Measurements from ENCODE around the gene AHNAK2.

DNA sequence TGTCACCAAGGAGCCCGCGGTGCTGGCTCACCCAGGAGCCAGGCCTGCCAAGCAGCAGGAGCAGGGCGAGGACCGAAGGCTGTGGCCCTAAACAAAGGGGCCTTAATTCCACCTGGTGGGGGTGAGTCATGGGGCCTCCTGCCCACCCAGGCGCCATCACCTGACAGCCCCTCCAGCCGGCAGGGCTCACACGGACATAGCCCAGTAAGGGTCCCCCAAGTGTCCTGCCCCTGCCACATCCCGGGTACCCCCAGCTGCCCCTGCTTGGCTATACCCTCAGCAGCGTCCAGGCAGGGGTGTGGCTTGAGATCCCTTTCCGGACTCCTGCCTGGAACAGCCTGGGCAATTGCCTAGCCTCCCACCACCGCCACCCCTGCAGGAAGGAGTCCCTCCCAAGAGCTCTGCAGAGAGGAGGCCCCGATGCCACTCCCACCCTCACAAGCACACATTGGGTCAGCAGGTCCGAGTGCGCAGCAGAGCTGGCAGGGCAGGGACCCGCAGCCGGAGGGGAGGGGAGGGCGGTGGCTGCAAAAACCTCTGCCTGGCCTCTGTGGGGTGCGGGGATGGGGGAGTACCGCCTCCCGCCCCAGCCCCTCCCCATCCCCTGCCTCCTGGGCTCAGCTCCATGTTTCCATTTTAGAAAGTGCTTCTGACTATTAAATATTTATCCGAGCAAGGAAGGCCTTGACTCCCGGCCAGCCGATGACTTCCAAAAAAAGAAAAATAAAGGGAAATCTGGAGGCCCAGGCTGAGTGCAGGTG lies 4.6 kb downstream of the AHNAK2 start:
- TF ChIP-seq OVOL3 (tag by site-specific recombination; IDR thresholded peaks at IDR 0.05): no peak
- TF ChIP-seq, protein P1, sequence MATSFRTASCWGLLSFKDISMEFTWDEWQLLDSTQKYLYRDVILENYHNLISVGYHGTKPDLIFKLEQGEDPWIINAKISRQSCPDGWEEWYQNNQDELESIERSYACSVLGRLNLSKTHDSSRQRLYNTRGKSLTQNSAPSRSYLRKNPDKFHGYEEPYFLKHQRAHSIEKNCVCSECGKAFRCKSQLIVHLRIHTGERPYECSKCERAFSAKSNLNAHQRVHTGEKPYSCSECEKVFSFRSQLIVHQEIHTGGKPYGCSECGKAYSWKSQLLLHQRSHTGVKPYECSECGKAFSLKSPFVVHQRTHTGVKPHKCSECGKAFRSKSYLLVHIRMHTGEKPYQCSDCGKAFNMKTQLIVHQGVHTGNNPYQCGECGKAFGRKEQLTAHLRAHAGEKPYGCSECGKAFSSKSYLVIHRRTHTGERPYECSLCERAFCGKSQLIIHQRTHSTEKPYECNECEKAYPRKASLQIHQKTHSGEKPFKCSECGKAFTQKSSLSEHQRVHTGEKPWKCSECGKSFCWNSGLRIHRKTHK (tag by site-specific recombination; IDR thresholded peaks at IDR 0.05): no peak
- no peak for TF ChIP-seq ZNF174 (tag by site-specific recombination; IDR thresholded peaks at IDR 0.05)
- TF ChIP-seq, protein P2, sequence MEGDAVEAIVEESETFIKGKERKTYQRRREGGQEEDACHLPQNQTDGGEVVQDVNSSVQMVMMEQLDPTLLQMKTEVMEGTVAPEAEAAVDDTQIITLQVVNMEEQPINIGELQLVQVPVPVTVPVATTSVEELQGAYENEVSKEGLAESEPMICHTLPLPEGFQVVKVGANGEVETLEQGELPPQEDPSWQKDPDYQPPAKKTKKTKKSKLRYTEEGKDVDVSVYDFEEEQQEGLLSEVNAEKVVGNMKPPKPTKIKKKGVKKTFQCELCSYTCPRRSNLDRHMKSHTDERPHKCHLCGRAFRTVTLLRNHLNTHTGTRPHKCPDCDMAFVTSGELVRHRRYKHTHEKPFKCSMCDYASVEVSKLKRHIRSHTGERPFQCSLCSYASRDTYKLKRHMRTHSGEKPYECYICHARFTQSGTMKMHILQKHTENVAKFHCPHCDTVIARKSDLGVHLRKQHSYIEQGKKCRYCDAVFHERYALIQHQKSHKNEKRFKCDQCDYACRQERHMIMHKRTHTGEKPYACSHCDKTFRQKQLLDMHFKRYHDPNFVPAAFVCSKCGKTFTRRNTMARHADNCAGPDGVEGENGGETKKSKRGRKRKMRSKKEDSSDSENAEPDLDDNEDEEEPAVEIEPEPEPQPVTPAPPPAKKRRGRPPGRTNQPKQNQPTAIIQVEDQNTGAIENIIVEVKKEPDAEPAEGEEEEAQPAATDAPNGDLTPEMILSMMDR (tag by site-specific recombination; IDR thresholded peaks at IDR 0.05): no peak
- no peak for TF ChIP-seq ZNF202 (tag by site-specific recombination; IDR thresholded peaks at IDR 0.05; ENCODE audit: borderline replicate concordance)
- no peak for TF ChIP-seq ZNF274 (IDR thresholded peaks at IDR 0.05; ENCODE audit: low read length)
- TF ChIP-seq ZNF274 (tag by site-specific recombination; IDR thresholded peaks at IDR 0.05; ENCODE audit: borderline replicate concordance): no peak
- no peak for TF ChIP-seq ZBTB17 (tag by site-specific recombination; IDR thresholded peaks at IDR 0.05)
- TF ChIP-seq, protein P3, sequence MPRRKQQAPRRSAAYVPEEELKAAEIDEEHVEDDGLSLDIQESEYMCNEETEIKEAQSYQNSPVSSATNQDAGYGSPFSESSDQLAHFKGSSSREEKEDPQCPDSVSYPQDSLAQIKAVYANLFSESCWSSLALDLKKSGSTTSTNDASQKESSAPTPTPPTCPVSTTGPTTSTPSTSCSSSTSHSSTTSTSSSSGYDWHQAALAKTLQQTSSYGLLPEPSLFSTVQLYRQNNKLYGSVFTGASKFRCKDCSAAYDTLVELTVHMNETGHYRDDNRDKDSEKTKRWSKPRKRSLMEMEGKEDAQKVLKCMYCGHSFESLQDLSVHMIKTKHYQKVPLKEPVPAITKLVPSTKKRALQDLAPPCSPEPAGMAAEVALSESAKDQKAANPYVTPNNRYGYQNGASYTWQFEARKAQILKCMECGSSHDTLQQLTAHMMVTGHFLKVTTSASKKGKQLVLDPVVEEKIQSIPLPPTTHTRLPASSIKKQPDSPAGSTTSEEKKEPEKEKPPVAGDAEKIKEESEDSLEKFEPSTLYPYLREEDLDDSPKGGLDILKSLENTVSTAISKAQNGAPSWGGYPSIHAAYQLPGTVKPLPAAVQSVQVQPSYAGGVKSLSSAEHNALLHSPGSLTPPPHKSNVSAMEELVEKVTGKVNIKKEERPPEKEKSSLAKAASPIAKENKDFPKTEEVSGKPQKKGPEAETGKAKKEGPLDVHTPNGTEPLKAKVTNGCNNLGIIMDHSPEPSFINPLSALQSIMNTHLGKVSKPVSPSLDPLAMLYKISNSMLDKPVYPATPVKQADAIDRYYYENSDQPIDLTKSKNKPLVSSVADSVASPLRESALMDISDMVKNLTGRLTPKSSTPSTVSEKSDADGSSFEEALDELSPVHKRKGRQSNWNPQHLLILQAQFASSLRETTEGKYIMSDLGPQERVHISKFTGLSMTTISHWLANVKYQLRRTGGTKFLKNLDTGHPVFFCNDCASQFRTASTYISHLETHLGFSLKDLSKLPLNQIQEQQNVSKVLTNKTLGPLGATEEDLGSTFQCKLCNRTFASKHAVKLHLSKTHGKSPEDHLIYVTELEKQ (tag by site-specific recombination; IDR thresholded peaks at IDR 0.05; ENCODE audit: borderline replicate concordance): 0 out of 2 replicates have a peak, but pooled peaks have one; percentile 34

Data from HEK293 (cell line).